Fibroblast of peridontal ligament (primary cell): ENCODE measurements around the gene CFDP1.

Experiments used
- DNase-seq: peaks from one replicate; pipeline ENCODE4 v3.0.0-alpha.2; 2010; ENCODE audit errors: extremely low read depth

Gene CFDP1

DNA sequence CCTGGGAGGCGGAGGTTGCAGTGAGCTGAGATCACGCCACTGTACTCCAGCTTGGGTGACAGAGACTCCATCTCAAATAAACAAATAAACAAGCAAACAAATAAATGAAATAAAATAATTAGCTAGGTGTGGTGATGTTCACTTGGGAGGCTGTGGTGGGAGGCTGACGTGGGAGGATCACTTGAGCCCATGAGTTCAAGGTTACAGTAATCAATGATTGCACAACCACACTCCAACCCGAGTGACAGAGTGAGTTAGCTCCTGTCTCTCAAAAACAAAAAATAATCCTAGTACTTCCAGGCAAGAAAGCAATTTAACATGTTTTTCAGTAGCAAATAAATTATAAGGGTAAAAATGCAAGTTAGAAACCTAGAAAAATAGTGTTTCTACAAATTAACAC is 26.4 kb downstream of the CFDP1 start:
- DNase-seq: no peak

DNA sequence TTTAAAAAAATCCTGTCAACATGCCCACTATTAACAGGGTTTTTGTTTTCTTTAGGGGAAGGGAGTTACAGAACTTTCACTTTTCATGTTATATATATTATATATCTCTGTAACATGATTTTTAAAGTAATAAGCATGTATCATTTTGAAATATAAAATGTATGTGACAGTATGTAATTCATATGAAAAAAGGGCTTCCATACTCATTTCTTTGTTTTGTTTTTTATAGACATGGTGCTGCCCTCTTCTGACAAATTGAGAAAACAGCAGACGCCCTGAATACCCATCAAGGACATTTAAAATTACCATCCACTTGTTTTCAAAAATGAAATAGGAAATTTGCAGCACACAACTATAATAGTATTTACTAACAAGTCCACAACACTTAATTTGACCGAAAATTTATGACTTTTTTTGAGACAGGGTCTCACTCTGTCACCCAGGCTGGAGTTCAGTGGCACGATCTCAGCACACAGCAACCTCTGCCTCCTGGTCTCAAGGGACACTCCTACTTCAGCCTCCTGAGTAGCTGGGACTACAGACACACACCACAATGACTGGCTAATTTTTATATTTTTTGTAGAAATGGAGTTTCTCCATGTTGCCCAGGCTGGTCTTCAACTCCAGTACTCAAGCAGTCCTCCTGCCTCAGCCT is 30.4 kb downstream of the CFDP1 start:
- DNase-seq: peak; percentile 75

GRCh38 chr16:75402159-75402820 is 31.0 kb downstream of the CFDP1 start:
- peak; percentile 71 for DNase-seq

DNA sequence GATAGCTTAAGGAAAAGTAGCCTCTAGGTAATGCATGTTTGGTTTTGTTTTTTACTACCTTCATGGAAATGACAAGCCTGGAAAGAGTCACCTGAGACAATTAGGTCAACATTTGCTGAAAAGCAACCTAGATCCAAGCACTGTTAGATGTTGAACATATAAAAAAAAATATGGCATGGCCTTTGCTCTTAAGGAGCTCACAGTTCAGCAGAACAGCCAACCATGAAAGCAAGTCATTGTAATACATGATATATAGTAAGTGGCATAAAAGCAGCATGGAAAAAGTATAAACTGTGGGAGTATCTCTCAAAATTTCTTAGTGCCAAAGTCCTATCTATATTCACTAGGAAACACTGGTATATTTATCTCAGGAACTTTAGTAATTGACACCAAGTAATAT is 31.6 kb downstream of the CFDP1 start:
- no peak for DNase-seq

GRCh38 chr16:75398333-75398732 is 35.0 kb downstream of the CFDP1 start:
- no peak for DNase-seq

DNA sequence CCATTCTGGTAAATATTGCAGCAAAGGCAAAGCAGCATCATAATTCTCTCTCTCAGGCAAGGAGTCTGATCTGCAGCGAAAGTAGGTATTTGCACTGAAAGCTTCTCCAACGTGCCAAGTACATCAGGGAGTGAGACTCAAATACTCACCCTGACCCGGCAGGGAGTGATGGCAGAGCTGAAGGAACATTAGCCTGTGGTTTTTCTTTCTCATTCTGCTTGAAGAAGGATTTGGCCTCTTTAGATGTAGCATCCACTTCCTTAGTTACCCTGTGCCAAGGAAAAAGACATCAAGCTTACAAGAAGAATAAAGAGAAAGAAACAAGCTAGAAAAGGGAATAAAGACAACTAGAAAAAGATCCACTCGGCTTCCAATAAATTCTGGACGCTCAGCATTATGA is 38.4 kb downstream of the CFDP1 start:
- no peak for DNase-seq

DNA sequence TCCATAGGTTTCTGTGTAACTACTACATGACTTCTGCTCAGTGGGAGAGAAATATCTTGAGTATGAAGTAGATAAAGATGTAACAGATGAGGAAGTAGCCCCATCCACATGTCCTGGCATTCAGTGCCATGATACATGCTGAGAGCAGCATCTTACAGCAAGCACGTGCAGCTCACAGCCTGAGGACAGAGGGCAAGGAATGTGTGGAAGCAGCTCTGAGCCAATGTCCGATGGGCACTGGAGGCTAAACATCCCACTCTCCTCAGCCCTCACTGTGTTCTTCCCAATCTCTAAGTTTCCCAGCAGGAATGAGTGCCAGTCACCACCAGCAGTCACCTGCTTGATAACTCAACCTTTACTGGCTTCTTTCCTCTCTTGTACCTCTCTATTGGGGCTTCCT is 40.4 kb downstream of the CFDP1 start:
- no peak for DNase-seq

DNA sequence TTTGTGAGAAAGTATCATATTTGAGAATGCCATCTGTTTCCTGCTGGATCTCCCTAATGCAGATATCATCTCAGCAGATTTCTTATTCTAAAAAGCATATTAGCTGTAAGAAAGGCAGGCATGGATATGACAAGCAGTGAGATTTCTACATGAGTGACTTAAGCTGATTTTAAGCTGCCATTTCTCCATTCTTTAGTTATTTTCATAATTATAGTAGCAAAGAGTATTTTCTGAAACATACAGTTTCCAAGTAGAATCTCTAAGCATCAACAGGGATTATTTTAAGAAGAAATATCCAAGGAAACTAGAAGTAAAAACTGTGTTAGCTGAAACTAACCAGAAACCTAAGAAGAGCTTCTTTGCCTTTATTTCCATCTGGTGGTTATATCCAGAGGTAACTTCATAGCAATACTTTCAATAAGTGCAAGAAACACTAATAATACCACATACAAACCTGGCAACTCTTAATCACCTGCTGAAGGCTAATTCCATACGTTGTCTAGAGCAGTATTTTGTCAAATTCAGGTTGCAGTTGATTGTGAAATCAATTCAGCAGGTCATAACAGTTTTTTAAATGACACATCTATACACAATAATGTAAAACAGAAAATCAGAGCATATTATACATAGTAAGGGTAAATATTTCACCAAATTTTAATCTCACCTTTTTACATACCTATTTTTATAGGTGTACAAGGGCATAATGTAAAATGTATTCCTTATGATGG is 42.2 kb downstream of the CFDP1 start:
- DNase-seq: no peak

DNA sequence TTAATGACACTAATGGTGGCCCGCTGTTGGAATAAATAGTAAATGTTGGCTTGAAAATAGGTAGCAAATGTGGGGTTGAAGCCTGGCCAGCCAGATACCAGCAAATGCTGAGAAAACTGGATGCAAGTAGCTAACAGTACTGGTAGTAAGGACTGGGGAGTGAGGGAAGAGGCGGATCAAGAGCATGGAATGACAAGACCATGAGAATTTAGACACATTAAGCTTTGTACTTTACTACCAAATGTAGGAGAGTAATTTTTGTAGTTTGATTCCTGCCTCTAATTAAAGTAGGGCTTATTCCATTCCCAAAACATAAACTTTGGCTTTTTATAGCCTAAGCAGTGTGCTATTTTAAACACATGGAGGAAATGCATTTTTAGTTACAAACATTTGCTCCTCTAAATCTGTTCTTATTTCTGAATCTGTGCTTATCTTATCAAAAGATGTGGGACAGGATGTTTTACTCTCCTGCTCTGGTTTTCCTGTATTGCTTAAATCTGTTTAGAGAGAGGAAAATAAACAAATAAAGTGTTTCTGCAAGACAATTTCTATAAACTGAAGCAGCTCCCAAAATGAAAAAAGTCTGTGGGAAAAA is 44.1 kb downstream of the CFDP1 start:
- no peak for DNase-seq

GRCh38 chr16:75387951-75388350 is 45.4 kb downstream of the CFDP1 start:
- no peak for DNase-seq

DNA sequence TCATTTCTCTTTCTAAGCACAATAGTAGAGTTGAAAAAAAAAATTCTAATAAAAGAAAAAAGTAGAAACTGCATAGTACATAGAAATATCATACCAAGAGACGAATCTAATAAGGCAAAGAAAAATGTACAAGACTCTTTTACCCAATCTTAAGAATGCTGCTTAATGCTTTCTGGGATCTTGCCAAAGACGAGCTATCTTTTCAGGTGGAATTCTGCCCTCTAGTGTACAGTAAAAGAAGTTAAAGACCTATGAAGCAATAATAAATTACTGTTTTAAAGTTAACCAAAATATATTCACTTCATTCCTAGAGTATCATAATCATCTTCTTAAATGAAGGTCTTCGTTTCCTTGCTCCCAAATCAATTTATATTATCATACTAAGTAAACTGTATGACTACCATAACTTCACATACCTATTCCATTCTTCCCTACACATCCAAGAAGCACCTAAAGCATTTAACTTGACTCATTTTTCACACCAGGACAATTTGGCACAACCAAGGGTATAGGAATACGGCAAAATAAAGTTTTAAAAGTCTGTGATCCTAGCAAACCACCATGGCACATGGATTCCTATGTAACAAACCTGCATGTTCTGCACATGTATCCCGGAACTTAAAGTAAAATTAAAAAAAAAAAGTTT is 47.7 kb downstream of the CFDP1 start:
- peak; percentile 97 for DNase-seq

DNA sequence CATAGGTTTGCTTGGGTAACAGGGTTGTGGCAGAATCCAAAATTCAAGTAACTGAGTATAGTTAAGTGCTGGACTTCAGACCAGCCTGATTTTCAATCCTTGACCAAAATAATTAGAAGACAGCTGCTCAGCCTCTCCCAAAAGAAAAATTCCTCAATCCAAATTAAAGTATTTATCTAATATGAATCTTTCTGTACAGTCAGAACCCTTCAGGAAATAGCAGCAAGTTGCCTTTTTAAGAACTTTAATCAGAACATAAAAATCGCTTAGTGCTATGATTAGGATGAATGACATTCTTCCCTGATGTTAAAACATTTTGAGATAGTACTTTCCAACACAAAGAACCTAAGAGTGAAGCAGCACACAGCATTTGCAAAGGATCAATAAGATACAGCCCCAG is 50.2 kb downstream of the CFDP1 start:
- no peak for DNase-seq

- DNase-seq: no peak
Measured at GRCh38 chr16:75382611-75383010, 50.7 kb downstream of the CFDP1 start.

- peak; percentile 61 for DNase-seq
Measured at GRCh38 chr16:75380870-75381269, 52.4 kb downstream of the CFDP1 start.

- peak; percentile 53 for DNase-seq
Measured at GRCh38 chr16:75379911-75380847, 53.1 kb downstream of the CFDP1 start.

GRCh38 chr16:75379339-75379738 is 54.0 kb downstream of the CFDP1 start:
- DNase-seq: no peak

- no peak for DNase-seq
Measured at GRCh38 chr16:75378616-75379015, 54.7 kb downstream of the CFDP1 start.

- peak; percentile 93 for DNase-seq
Measured at GRCh38 chr16:75377729-75378386, 55.4 kb downstream of the CFDP1 start.

DNA sequence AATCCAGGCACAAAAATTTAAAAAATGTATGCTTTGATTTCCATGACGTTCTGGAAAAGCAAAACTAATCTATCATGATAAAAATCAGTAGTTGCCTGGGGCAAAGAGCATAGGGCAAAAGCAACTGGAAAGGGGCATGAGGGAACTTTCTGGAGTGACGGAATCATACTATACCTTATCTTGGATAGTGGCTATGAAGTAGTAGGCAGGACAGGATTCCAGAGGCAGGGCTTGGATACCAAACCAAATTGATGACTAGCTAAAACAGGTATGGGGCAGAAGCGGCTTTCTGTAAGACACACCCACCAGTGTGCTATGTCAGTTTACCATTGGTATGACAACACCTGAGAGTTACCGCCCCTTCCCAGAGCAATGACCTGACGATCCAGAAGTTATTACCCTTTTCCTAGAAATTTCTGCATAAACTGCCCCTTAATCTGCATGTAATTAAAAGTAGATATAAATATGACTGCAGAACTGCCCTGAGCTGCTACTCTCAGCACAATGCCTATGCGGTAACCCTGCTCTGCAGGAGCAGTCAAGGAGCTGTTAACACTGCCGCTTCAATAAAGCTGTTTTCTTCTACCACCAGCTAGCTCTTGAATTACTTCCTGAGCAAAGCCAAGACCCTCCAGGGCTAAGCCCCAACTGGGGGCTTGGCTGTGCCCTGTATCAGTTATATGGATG is 56.7 kb downstream of the CFDP1 start:
- no peak for DNase-seq

DNA sequence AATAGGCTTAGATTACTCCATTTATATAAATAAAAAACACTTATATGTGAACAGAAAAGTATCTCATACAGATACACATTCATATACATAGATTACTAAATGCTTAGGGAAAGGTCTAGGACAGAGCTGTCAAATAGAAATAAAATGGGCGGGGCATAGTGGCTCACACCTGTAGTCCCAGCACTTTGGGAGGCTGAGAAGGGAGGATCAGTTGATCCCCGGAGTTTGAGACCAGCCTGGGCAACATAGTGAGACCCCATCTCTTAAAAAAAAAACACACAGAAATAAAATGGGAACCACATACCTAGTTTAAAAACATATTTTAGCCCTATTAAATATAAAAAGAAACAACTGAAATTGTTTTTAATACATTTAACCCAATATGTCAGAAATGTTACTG is 58.9 kb downstream of the CFDP1 start:
- no peak for DNase-seq
